Right atrium auricular region (tissue), 2 donors: ENCODE measurements around the gene SLC6A11. TPM values are rescaled to one million over a fixed set of nuclear protein-coding genes. Genes with fewer than 3 reads are reported as not detected.

ENCODE experiments used
- DNase-seq: peaks from one replicate; pipeline ENCODE4 v3.0.0-alpha.2; 2019; ENCODE audit warnings: low spot score
- H3K27ac ChIP-seq, 2 donors: fragments of 200-600 bp; sonication (generic); 1 replicate in 1 of 2; 2 replicates in 1 of 2; pipeline ENCODE4 v1.5.1; 2016 to 2019
- H3K27me3 ChIP-seq, 2 donors: fragments of 200-600 bp; sonication (generic); one replicate each; pipeline versions ENCODE4 v1.5.1 to v1.6.0; 2017 to 2019
- H3K36me3 ChIP-seq: fragments of 200-600 bp; sonication (generic); one replicate; pipeline ENCODE4 v1.5.1; 2016
- H3K4me1 ChIP-seq, 2 donors: fragments of 200-600 bp; sonication (generic); one replicate each; pipeline versions ENCODE4 v1.5.1 to v1.6.0; 2017 to 2019
- H3K4me3 ChIP-seq, 2 donors: fragments of 200-600 bp; sonication (generic); 1 replicate in 1 of 2; 2 replicates in 1 of 2; pipeline ENCODE4 v1.5.1; 2017 to 2019; ENCODE audit warnings: mild to moderate bottlenecking in 1 of 2, moderate library complexity in 1 of 2
- H3K9me3 ChIP-seq, 2 donors: fragments of 200-600 bp; sonication (generic); one replicate each; pipeline ENCODE4 v1.5.1; 2019
- total RNA-seq, 2 donors: library from RNA; depleted of rRNA; stranded (reverse); fragments of >200 nt; gene quantifications; one replicate each; pipeline ENCODE4 v1.1.0, GENCODE V29; 2016
- TF ChIP-seq, protein P1 (sequence below), 2 donors: fragments of 200-600 bp; sonication (generic); IDR thresholded peaks; one replicate each; pipeline ENCODE4 v1.5.1; 2019; ENCODE audit warnings: antibody characterized with exemption in 2 of 2

The SLC6A11 gene
- total RNA-seq, 2 donors from 2014 or later, result not detected

DNA sequence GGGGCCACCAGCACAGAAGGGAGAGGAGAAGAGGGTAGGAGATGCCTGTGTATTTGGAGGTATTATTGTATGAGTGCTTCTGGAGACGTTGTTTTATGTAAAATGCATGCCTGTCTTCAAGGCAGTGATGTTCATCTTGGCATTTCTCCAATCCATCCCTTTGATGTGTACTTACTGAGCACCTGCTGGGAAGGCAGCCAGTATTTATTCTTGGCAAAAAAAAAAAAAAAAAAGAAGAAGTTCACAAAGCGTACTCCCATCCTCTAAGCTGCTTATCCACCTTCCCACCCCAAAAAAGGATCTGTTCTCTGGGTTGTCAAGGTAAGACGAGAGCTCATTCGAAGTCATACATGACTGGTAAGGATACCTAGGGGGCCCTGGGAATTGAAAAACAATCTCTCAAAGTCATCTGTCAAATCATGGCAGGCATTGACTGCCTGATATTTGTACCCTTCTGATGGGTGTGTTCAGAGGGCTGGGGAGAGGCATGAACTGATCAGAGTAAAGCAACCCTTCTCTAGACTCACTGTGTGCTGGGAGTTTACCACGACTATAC, 146.5 kb downstream of the SLC6A11 start:
- H3K4me3 ChIP-seq, result no peak overlapping the region
- no peaks in the 10 kb centered on the region for H3K27me3 ChIP-seq
- TF ChIP-seq, protein P1, sequence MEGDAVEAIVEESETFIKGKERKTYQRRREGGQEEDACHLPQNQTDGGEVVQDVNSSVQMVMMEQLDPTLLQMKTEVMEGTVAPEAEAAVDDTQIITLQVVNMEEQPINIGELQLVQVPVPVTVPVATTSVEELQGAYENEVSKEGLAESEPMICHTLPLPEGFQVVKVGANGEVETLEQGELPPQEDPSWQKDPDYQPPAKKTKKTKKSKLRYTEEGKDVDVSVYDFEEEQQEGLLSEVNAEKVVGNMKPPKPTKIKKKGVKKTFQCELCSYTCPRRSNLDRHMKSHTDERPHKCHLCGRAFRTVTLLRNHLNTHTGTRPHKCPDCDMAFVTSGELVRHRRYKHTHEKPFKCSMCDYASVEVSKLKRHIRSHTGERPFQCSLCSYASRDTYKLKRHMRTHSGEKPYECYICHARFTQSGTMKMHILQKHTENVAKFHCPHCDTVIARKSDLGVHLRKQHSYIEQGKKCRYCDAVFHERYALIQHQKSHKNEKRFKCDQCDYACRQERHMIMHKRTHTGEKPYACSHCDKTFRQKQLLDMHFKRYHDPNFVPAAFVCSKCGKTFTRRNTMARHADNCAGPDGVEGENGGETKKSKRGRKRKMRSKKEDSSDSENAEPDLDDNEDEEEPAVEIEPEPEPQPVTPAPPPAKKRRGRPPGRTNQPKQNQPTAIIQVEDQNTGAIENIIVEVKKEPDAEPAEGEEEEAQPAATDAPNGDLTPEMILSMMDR (IDR thresholded peaks at IDR 0.05), result no peak
- no peak overlapping the region for H3K27ac ChIP-seq
- no peak for DNase-seq
- peaks cover 0 to 14% of the 10 kb centered on the region in 2 donors for H3K4me1 ChIP-seq
- H3K36me3 ChIP-seq, result no peaks in the 10 kb centered on the region
- no peaks in the 10 kb centered on the region for H3K9me3 ChIP-seq

DNA sequence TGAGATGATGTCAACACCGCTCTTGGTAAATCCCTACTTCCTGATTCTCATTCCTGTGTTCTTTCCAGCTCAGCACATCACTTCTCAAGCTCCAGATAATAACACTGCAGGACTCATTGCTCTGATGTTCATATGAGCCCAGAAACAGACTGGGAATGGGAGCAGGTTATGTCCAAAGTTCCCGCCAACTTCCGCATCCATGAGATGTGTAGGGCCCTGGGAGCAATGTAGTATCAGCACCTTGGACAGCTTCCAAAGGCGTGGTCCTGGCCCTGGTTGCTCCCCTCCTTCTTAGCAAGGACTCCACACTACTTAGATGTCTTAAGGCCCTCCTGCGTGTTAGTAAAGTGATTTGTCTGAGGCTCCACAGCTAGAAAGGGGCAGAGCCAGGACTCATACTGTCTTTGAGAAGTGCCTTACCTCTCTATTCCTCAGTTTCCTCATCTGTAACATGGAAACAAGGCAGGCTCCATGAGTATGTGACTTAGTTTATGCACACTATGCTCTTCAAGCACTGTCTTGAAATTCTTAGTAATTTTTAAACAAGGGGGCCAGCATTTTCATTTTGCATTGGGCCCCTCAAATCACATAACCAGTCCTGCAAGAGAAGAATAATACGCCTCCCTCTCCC, 148.6 kb downstream of the SLC6A11 start:
- TF ChIP-seq, protein P1 (IDR thresholded peaks at IDR 0.05), result no peak
- H3K36me3 ChIP-seq, result no peaks in the 10 kb centered on the region
- DNase-seq, result no peak

DNA sequence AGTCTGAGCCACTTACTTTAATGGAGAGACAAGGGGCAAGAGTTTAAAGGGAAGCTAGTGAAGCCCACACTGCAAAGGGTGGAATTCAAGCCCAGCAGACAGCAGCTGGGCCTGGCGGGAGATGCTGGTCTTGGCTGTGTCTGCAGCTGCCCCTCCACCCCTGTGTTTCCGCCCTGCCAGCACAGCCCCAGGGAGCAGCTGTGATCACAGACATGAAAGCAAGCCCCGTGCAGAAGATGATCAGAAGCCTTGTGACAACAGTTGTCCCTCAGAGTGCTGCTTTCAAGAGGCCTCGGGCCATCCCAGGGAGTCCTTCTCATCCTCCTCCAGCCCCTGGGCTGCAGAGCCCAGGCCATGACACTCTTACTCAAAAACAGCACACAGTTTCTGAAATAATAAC, 152.4 kb downstream of the SLC6A11 start:
- Histone ChIP-seq H3K4me1 (no peaks in the 10 kb centered on the region), H3K36me3 (no peaks in the 10 kb centered on the region), H3K9me3 (no peaks in the 10 kb centered on the region), H3K27ac (no peak overlapping the region), H3K27me3 (no peaks in the 10 kb centered on the region), H3K4me3 (no peak overlapping the region)
- TF ChIP-seq, protein P1 (IDR thresholded peaks at IDR 0.05), result no peak
- DNase-seq, result no peak

More for the DNA sequence above, 148.6 kb downstream of the SLC6A11 start:
- Histone ChIP-seq H3K4me3 (no peak overlapping the region), H3K4me1 (no peaks in the 10 kb centered on the region), H3K9me3 (no peaks in the 10 kb centered on the region), H3K27ac (no peak overlapping the region), H3K27me3 (no peaks in the 10 kb centered on the region)

DNA sequence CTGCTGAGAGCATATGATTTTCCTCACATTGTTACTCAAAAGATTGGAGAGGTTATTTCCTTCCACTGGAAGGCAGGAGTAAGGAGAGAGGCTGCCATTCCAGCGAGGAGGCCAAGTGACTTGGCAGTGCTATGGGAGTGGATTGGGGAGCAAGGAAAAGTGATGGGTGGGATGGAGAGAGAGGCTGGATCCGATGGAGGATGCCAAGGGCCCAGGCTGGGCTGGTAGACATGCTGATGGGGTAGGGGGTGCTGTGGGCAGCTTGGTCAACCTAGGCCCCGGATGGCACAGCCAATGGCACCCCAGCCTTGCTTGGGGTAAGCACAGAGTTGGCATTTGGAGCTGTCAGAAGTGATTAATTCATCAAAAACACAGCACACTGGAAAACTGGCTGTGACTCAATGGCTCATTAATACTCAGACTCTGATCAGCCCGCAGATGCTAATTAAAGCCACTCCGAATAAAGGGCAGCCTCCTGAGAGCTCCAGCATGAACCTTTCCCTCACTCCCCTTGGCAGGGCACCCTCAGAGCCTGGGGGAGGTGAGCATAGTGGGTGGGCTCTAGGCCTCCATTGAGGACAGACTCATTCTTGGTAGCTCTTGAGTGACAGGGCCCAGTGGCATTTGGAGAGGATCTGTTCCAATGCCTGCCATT, 154.4 kb downstream of the SLC6A11 start:
- Histone ChIP-seq H3K4me3 (no peak overlapping the region), H3K9me3 (no peaks in the 10 kb centered on the region), H3K4me1 (no peaks in the 10 kb centered on the region), H3K36me3 (no peaks in the 10 kb centered on the region), H3K27me3 (no peaks in the 10 kb centered on the region), H3K27ac (no peak overlapping the region)
- TF ChIP-seq, protein P1 (IDR thresholded peaks at IDR 0.05), result no peak
- no peak for DNase-seq

DNA sequence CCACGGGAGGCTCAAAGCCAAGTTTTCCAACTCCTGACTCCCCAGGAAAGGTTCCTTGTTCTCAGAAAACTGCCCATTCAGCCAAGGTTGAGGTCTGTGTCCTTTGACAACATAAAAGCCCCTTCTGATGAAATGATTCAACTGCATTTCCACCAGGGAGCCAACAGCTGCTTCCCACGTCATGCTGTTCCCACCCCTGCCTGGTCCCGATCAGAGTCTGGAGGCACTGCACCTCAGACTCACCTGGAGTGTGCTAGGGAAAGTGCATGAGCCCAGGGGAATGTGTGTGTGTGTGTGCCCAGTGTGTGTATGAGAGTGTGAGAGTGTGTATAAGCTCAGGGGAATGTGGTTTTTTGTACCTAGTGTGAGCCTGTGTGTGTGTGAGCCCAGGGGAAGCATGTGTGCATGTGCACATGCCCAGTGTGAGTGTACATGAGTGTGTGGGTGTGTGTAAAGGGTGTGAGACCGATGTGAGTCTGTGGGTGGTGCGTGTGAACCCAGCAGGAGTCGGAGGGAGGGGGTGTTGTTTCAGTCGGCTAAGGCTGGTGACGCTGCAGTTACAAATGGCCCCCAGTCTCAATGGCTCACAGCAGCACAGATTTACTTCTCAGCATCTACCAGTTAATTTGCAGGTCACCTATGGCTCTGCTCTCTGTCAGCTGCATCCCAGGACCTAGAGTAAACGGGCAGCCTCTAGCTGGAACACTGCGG, 156.2 kb downstream of the SLC6A11 start:
- Histone ChIP-seq H3K4me1 (no peaks in the 10 kb centered on the region), H3K36me3 (no peaks in the 10 kb centered on the region), H3K4me3 (no peak overlapping the region), H3K27me3 (no peaks in the 10 kb centered on the region), H3K27ac (no peak overlapping the region), H3K9me3 (no peaks in the 10 kb centered on the region)
- TF ChIP-seq, protein P1 (IDR thresholded peaks at IDR 0.05), result no peak
- DNase-seq, result no peak
